MM.1S (cell line): ENCODE results near the gene MBTD1.

Experiments used
- CTCF ChIP-seq: fragments of 300-600 bp; sonication (generic); IDR thresholded peaks from 2 replicates; pipeline ENCODE4 v1.5.1; 2016; ENCODE audit warnings: antibody characterized with exemption, low read length, mixed read lengths
- EZH2phosphoT487 ChIP-seq: fragments of 300-600 bp; sonication (generic); IDR thresholded peaks from 2 replicates; pipeline ENCODE4 v1.6.1; 2018; ENCODE audit warnings: antibody characterized with exemption, low read length

GRCh38 chr17:51180486-51180885, 79.4 kb downstream of the MBTD1 start:
- TF ChIP-seq CTCF (no peak), EZH2phosphoT487 (no peak)
